OCI-LY1 (cell line): ENCODE measurements around the gene SLC22A4.

Experiments used
- H2AFZ ChIP-seq: fragments of 200-600 bp; sonication (generic), shearing (Covaris generic); 2 replicates; pipeline ENCODE4 v1.6.0; 2014; ENCODE audit warnings: antibody characterized with exemption, mild to moderate bottlenecking, low read length
- H3F3A ChIP-seq: fragments of 200-600 bp; sonication (generic), shearing (Covaris generic); 2 replicates; pipeline ENCODE4 v1.6.0; 2014; ENCODE audit warnings: mild to moderate bottlenecking, antibody characterized with exemption, low read length, moderate library complexity; ENCODE audit not compliant: insufficient read depth
- H3K27ac ChIP-seq: fragments of 200-600 bp; sonication (generic); 2 replicates; pipeline ENCODE4 v1.5.1; 2014; ENCODE audit warnings: low read length, mixed run types, mild to moderate bottlenecking, low read depth; ENCODE audit not compliant: poor library complexity, severe bottlenecking
- H3K27me3 ChIP-seq: fragments of 200-600 bp; sonication (generic); 2 replicates; pipeline ENCODE4 v1.6.0; 2014; ENCODE audit warnings: antibody characterized with exemption, mild to moderate bottlenecking, low read length, moderate library complexity; ENCODE audit not compliant: insufficient read depth
- H3K36me3 ChIP-seq: fragments of 200-600 bp; sonication (generic); 2 replicates; pipeline ENCODE4 v1.6.1; 2014; ENCODE audit warnings: mild to moderate bottlenecking, antibody characterized with exemption, low read length, moderate library complexity, mixed read lengths; ENCODE audit not compliant: insufficient read depth
- H3K4me1 ChIP-seq: fragments of 200-600 bp; sonication (generic); 2 replicates; pipeline ENCODE4 v1.5.1; 2014; ENCODE audit warnings: mild to moderate bottlenecking, low read length, moderate library complexity; ENCODE audit not compliant: insufficient read depth, severe bottlenecking
- H3K4me2 ChIP-seq: fragments of 200-600 bp; sonication (generic), shearing (Covaris generic); 2 replicates; pipeline ENCODE4 v1.6.1; 2014; ENCODE audit warnings: low read length
- H3K4me3 ChIP-seq: fragments of 200-600 bp; sonication (generic); 2 replicates; pipeline ENCODE4 v1.5.1; 2014; ENCODE audit warnings: low read length, low read depth, mild to moderate bottlenecking, mixed read lengths; ENCODE audit not compliant: poor library complexity, severe bottlenecking
- H3K79me2 ChIP-seq: fragments of 200-600 bp; shearing (Covaris generic); 2 replicates; pipeline ENCODE4 v1.6.1; 2016; ENCODE audit warnings: mixed run types, low read length, mixed read lengths; ENCODE audit not compliant: insufficient read depth
- H3K9ac ChIP-seq: fragments of 200-600 bp; sonication (generic), shearing (Covaris generic); 2 replicates; pipeline ENCODE4 v1.6.1; 2014; ENCODE audit warnings: mild to moderate bottlenecking, low read length, mixed read lengths
- H3K9me2 ChIP-seq: fragments of 200-600 bp; sonication (generic), shearing (Covaris generic); 2 replicates; pipeline ENCODE4 v1.6.1; 2014; ENCODE audit warnings: low read depth, mild to moderate bottlenecking, low read length, mixed read lengths
- H3K9me3 ChIP-seq: fragments of 200-600 bp; shearing (Covaris generic); 2 replicates; pipeline ENCODE4 v1.6.1; 2014; ENCODE audit warnings: low read length, mixed read lengths
- H4K20me1 ChIP-seq: fragments of 200-600 bp; sonication (generic), shearing (Covaris generic); 2 replicates; pipeline ENCODE4 v1.6.0; 2016; ENCODE audit warnings: mild to moderate bottlenecking, low read length; ENCODE audit not compliant: insufficient read depth
- CTCF ChIP-seq: fragments of 200-600 bp; sonication (generic), shearing (Covaris generic); IDR thresholded peaks from 2 replicates; pipeline ENCODE4 v1.5.1; 2017; ENCODE audit warnings: mild to moderate bottlenecking, antibody characterized with exemption, low read length, moderate library complexity, mixed read lengths
- EZH2 ChIP-seq: fragments of 200-600 bp; sonication (generic), shearing (Covaris generic); IDR thresholded peaks from 2 replicates; pipeline ENCODE4 v1.8.0; 2017; ENCODE audit warnings: borderline replicate concordance, mixed run types, mild to moderate bottlenecking, antibody characterized with exemption, low read length, moderate library complexity, mixed read lengths

SLC22A4 gene

GRCh38 chr5:132300577-132301343 is 6.6 kb downstream of the SLC22A4 start:
- Histone ChIP-seq H2AFZ (no peak overlapping the region), H3F3A (no peaks in the 10 kb centered on the region), H3K9ac (no peak overlapping the region), H3K4me3 (no peak overlapping the region), H3K79me2 (no peaks in the 10 kb centered on the region), H3K4me2 (no peak overlapping the region), H4K20me1 (no peaks in the 10 kb centered on the region), H3K27ac (no peak overlapping the region), H3K27me3 (no peaks in the 10 kb centered on the region), H3K9me2 (no peaks in the 10 kb centered on the region), H3K9me3 (no peaks in the 10 kb centered on the region), H3K36me3 (no peaks in the 10 kb centered on the region), H3K4me1 (no peaks in the 10 kb centered on the region)
- TF ChIP-seq EZH2 = no peak
- no peak for TF ChIP-seq CTCF

GRCh38 chr5:132301344-132302271 is 7.4 kb downstream of the SLC22A4 start:
- H3K79me2 ChIP-seq = no peaks in the 10 kb centered on the region
- no peaks in the 10 kb centered on the region for H3K27me3 ChIP-seq
- H2AFZ ChIP-seq = no peak overlapping the region
- no peaks in the 10 kb centered on the region for H3K9me2 ChIP-seq
- H3K36me3 ChIP-seq = no peaks in the 10 kb centered on the region
- no peaks in the 10 kb centered on the region for H4K20me1 ChIP-seq
- H3K4me1 ChIP-seq = no peaks in the 10 kb centered on the region
- H3K9ac ChIP-seq = no peak overlapping the region
- no peak overlapping the region for H3K27ac ChIP-seq
- H3K4me2 ChIP-seq = no peak overlapping the region
- H3F3A ChIP-seq = no peaks in the 10 kb centered on the region
- TF ChIP-seq EZH2 (no peak), CTCF (no peak)
- H3K4me3 ChIP-seq = no peak overlapping the region
- H3K9me3 ChIP-seq = no peaks in the 10 kb centered on the region

- Histone ChIP-seq H3K79me2 (no peaks in the 10 kb centered on the region), H3K4me1 (no peaks in the 10 kb centered on the region), H3K4me3 (no peak overlapping the region), H3K27me3 (no peaks in the 10 kb centered on the region), H3K9me3 (no peaks in the 10 kb centered on the region), H3K9me2 (no peaks in the 10 kb centered on the region), H2AFZ (no peak overlapping the region), H3F3A (no peaks in the 10 kb centered on the region), H3K4me2 (no peak overlapping the region), H3K27ac (no peak overlapping the region), H3K36me3 (no peaks in the 10 kb centered on the region), H4K20me1 (no peaks in the 10 kb centered on the region), H3K9ac (no peak overlapping the region)
- TF ChIP-seq CTCF (no peak), EZH2 (no peak)
Measured at GRCh38 chr5:132302413-132302812, 8.2 kb downstream of the SLC22A4 start.
